ENCODE results near the gene PDZD2.

Gene PDZD2

GRCh38 chr5:31982621-31983020 lies 343.7 kb downstream of the PDZD2 start:
- intact Hi-C loops (cut with DNase I; ENCODE audit: low total_unique reads) = no loop called here
- Histone ChIP-seq H3K4me1 (peaks cover 0 to 11% (median 0%) of the 10 kb centered on the region in 4 donors), H3K27ac (no peak overlapping the region), H3K27me3 (no peaks in the 10 kb centered on the region), H3K36me3 (peaks cover 0 to 4% (median 0%) of the 10 kb centered on the region in 3 donors), H3K9me3 (no peaks in the 10 kb centered on the region), H3K4me3 (no peak overlapping the region)
- DNase-seq = no peak
- no peak for TF ChIP-seq CTCF (IDR thresholded peaks at IDR 0.05)

GRCh38 chr5:31983851-31984250 lies 344.9 kb downstream of the PDZD2 start:
- peaks cover 0 to 6% (median 0%) of the 10 kb centered on the region in 3 donors for H3K36me3 ChIP-seq
- peaks cover 0 to 17% (median 5%) of the 10 kb centered on the region in 4 donors for H3K4me1 ChIP-seq
- DNase-seq = no peak
- H3K27me3 ChIP-seq = no peaks in the 10 kb centered on the region
- TF ChIP-seq CTCF (IDR thresholded peaks at IDR 0.05) = no peak
- no peaks in the 10 kb centered on the region for H3K9me3 ChIP-seq
- intact Hi-C loops (cut with DNase I; ENCODE audit: low total_unique reads) = no loop called here
- H3K4me3 ChIP-seq = no peak overlapping the region
- H3K27ac ChIP-seq = no peak overlapping the region

- H3K9me3 ChIP-seq = no peaks in the 10 kb centered on the region
- no peak overlapping the region for H3K4me3 ChIP-seq
- intact Hi-C loops (cut with DNase I; ENCODE audit: low total_unique reads) = no loop called here
- no peak for DNase-seq
- no peaks in the 10 kb centered on the region for H3K27me3 ChIP-seq
- peaks cover 0 to 6% (median 0%) of the 10 kb centered on the region in 3 donors for H3K36me3 ChIP-seq
- peaks cover 0 to 17% (median 5%) of the 10 kb centered on the region in 4 donors for H3K4me1 ChIP-seq
- TF ChIP-seq CTCF (IDR thresholded peaks at IDR 0.05) = no peak
- H3K27ac ChIP-seq = no peak overlapping the region
These were observed 345.8 kb downstream of the PDZD2 start for GRCh38 chr5:31984691-31985090.

GRCh38 chr5:31986101-31986500 lies 347.2 kb downstream of the PDZD2 start:
- Histone ChIP-seq H3K36me3 (peaks cover 0 to 6% (median 0%) of the 10 kb centered on the region in 3 donors), H3K27ac (no peak overlapping the region), H3K27me3 (no peaks in the 10 kb centered on the region), H3K4me3 (no peak overlapping the region), H3K4me1 (peaks cover 0 to 28% (median 5%) of the 10 kb centered on the region in 4 donors), H3K9me3 (no peaks in the 10 kb centered on the region)
- intact Hi-C loops (cut with DNase I; ENCODE audit: low total_unique reads) = no loop called here
- no peak for DNase-seq
- no peak for TF ChIP-seq CTCF (IDR thresholded peaks at IDR 0.05)

- Histone ChIP-seq H3K27me3 (no peaks in the 10 kb centered on the region), H3K9me3 (no peaks in the 10 kb centered on the region), H3K27ac (no peak overlapping the region), H3K4me3 (no peak overlapping the region), H3K36me3 (peaks cover 0 to 6% (median 0%) of the 10 kb centered on the region in 3 donors), H3K4me1 (peaks cover 0 to 21% (median 5%) of the 10 kb centered on the region in 4 donors)
- no peak for TF ChIP-seq CTCF (IDR thresholded peaks at IDR 0.05)
- DNase-seq = no peak
- intact Hi-C loops (cut with DNase I; ENCODE audit: low total_unique reads) = no loop called here
These were observed 349.2 kb downstream of the PDZD2 start for GRCh38 chr5:31987985-31988710.

All from tibial artery (tissue), 4 donors.